H9 (cell line): ENCODE results near the gene CD53. TPM values are rescaled to one million over a fixed set of nuclear protein-coding genes. Genes with fewer than 3 reads are reported as not detected.

Source experiments
- DNase-seq: peaks from one replicate; pipeline ENCODE4 v3.0.0-alpha.2; 2017
- H2AFZ ChIP-seq: one replicate; pipeline ENCODE4 v1.6.1; 2013; ENCODE audit warnings: mild to moderate bottlenecking, low read length, control low read depth, moderate library complexity
- H2AK5ac ChIP-seq: 2 replicates; pipeline ENCODE4 v1.6.1; 2013; ENCODE audit warnings: low read length, control low read depth, mixed read lengths; ENCODE audit not compliant: insufficient read length
- H2BK120ac ChIP-seq: one replicate; pipeline ENCODE4 v1.6.1; 2013; ENCODE audit warnings: low read depth, mild to moderate bottlenecking, low read length, control low read depth, inconsistent platforms; ENCODE audit not compliant: poor library complexity, severe bottlenecking
- H2BK12ac ChIP-seq: 2 replicates; pipeline ENCODE4 v1.6.1; 2013; ENCODE audit warnings: low read length, control low read depth, mixed read lengths, low read depth; ENCODE audit not compliant: insufficient read length
- H2BK15ac ChIP-seq: 2 replicates; pipeline ENCODE4 v1.6.1; 2013; ENCODE audit warnings: low read depth, low read length, control low read depth
- H2BK20ac ChIP-seq: one replicate; pipeline ENCODE4 v1.6.1; 2013; ENCODE audit warnings: low read depth, mild to moderate bottlenecking, low read length, control low read depth, inconsistent platforms; ENCODE audit not compliant: poor library complexity, severe bottlenecking
- H2BK5ac ChIP-seq: 2 replicates; pipeline ENCODE4 v1.6.1; 2013; ENCODE audit warnings: low read length, control low read depth, mixed read lengths; ENCODE audit not compliant: insufficient read length
- H3K14ac ChIP-seq: 2 replicates; pipeline ENCODE4 v1.6.1; 2013; ENCODE audit warnings: low read length, control low read depth; ENCODE audit not compliant: insufficient read depth
- H3K18ac ChIP-seq: 2 replicates; pipeline ENCODE4 v1.6.1; 2013; ENCODE audit warnings: low read depth, mild to moderate bottlenecking, mixed read lengths, low read length, control low read depth; ENCODE audit not compliant: insufficient read length
- H3K23ac ChIP-seq: 2 replicates; pipeline ENCODE4 v1.6.1; 2013; ENCODE audit warnings: low read length, control low read depth, mixed read lengths, low read depth; ENCODE audit not compliant: insufficient read length
- H3K23me2 ChIP-seq: 2 replicates; pipeline ENCODE4 v1.6.1; 2013; ENCODE audit warnings: low read depth, mild to moderate bottlenecking, mixed read lengths, low read length, control low read depth; ENCODE audit not compliant: insufficient read length, poor library complexity, severe bottlenecking
- H3K27ac ChIP-seq: 2 replicates; pipeline ENCODE4 v1.5.1; 2013; ENCODE audit warnings: low read length, control low read depth, mixed read lengths, low read depth; ENCODE audit not compliant: insufficient read length
- H3K27me3 ChIP-seq: 2 replicates; pipeline ENCODE4 v1.6.1; 2013; ENCODE audit warnings: low read length, control low read depth, inconsistent platforms; ENCODE audit not compliant: insufficient read depth
- H3K4ac ChIP-seq: 2 replicates; pipeline ENCODE4 v1.6.1; 2013; ENCODE audit warnings: low read depth, mild to moderate bottlenecking, control low read depth, inconsistent platforms, low read length, moderate library complexity
- H3K4me1 ChIP-seq: 2 replicates; pipeline ENCODE4 v1.6.1; 2013; ENCODE audit warnings: low read length, control low read depth, inconsistent platforms; ENCODE audit not compliant: insufficient read depth
- H3K4me2 ChIP-seq: 2 replicates; pipeline ENCODE4 v1.6.1; 2013; ENCODE audit warnings: low read length, control low read depth, mixed read lengths; ENCODE audit not compliant: insufficient read length, insufficient read depth
- H3K56ac ChIP-seq: 2 replicates; pipeline ENCODE4 v1.6.1; 2013; ENCODE audit warnings: low read depth, mild to moderate bottlenecking, mixed read lengths, low read length, control low read depth; ENCODE audit not compliant: insufficient read length
- H3K79me1 ChIP-seq: 2 replicates; pipeline ENCODE4 v1.6.1; 2013; ENCODE audit warnings: low read depth, mild to moderate bottlenecking, moderate library complexity, low read length, control low read depth, inconsistent platforms; ENCODE audit not compliant: insufficient read depth, poor library complexity, severe bottlenecking
- H3K79me2 ChIP-seq: 2 replicates; pipeline ENCODE4 v1.6.1; 2013; ENCODE audit warnings: low read length, control low read depth, inconsistent platforms; ENCODE audit not compliant: insufficient read depth
- H3K9ac ChIP-seq: 2 replicates; pipeline ENCODE4 v1.6.1; 2013; ENCODE audit warnings: low read length, control low read depth, mixed read lengths; ENCODE audit not compliant: insufficient read length; ENCODE audit errors: extremely low read depth
- H3K9me3 ChIP-seq: one replicate; pipeline ENCODE4 v1.6.1; 2013; ENCODE audit warnings: low read depth, low read length, inconsistent platforms; ENCODE audit not compliant: control insufficient read depth
- H3T11ph ChIP-seq: one replicate; pipeline ENCODE4 v1.6.1; 2013; ENCODE audit warnings: mild to moderate bottlenecking, low read length, control low read depth, inconsistent platforms
- H4K20me1 ChIP-seq: one replicate; pipeline ENCODE4 v1.6.1; 2013; ENCODE audit not compliant: control insufficient read depth, insufficient read length, insufficient read depth
- H4K5ac ChIP-seq: 2 replicates; pipeline ENCODE4 v1.6.1; 2013; ENCODE audit warnings: low read depth, mild to moderate bottlenecking, mixed read lengths, low read length, control low read depth; ENCODE audit not compliant: insufficient read length
- H4K8ac ChIP-seq: replicated peaks from 2 replicates; pipeline ENCODE4 v1.6.1; 2013; ENCODE audit warnings: low read length, control low read depth, mixed read lengths, low read depth; ENCODE audit not compliant: insufficient read length
- H4K91ac ChIP-seq: 2 replicates; pipeline ENCODE4 v1.6.1; 2013; ENCODE audit warnings: low read depth, mild to moderate bottlenecking, moderate library complexity, mixed read lengths, low read length, control low read depth; ENCODE audit not compliant: insufficient read length
- H3K27ac Mint-ChIP-seq, 3 experiments: 2 replicates in 2 of 3; 3 replicates in 1 of 3; pipeline ENCODE4 v1.8.0; 2020 to 2021; ENCODE audit warnings: mixed read lengths in 3 of 3, mild to moderate bottlenecking in 1 of 3, moderate library complexity in 1 of 3
- H3K27me3 Mint-ChIP-seq: 2 replicates; pipeline ENCODE4 v1.8.0; 2021; ENCODE audit warnings: low read depth, mild to moderate bottlenecking, moderate library complexity, mixed read lengths
- H3K36me3 Mint-ChIP-seq, 3 experiments: 2 replicates in 2 of 3; 3 replicates in 1 of 3; pipeline ENCODE4 v1.8.0; 2020 to 2021; ENCODE audit warnings: low read depth in 3 of 3, mixed read lengths in 3 of 3; ENCODE audit not compliant: insufficient read depth in 1 of 3
- H3K4me1 Mint-ChIP-seq, 2 experiments: 2 replicates each; pipeline ENCODE4 v1.8.0; 2020; ENCODE audit warnings: mixed read lengths in 2 of 2
- H3K4me3 Mint-ChIP-seq, 2 experiments: 2 replicates in 1 of 2; 3 replicates in 1 of 2; pipeline ENCODE4 v1.8.0; 2020 to 2021; ENCODE audit warnings: mild to moderate bottlenecking in 2 of 2, mixed read lengths in 2 of 2, moderate library complexity in 1 of 2
- H3K9me3 Mint-ChIP-seq, 2 experiments: 2 replicates in 1 of 2; 3 replicates in 1 of 2; pipeline ENCODE4 v1.8.0; 2020; ENCODE audit warnings: mild to moderate bottlenecking in 2 of 2, mixed read lengths in 2 of 2, moderate library complexity in 1 of 2
- CTCF ChIP-seq: fragments of 200-600 bp; sonication (generic); conservative IDR thresholded peaks from 3 replicates; pipeline ENCODE4 v1.8.0; 2021; ENCODE audit warnings: antibody characterized with exemption, mild to moderate bottlenecking
- WGBS: extraction: QIAGEN DNeasy Blood & Tissue Kit; methylation state at CpG from one replicate; pipeline ENCODE4 v1.1.7; 2013; ENCODE audit warnings: missing lambda C conversion rate, low lambda C conversion rate, mixed read lengths; ENCODE audit not compliant: insufficient read length; ENCODE audit errors: extremely low coverage; 5-methylcytosine and 5-hydroxymethylcytosine counted together
- total RNA-seq: library from RNA; stranded (reverse); gene quantifications from 2 replicates; pipeline ENCODE4 v1.2.1, GENCODE V29; 2021

CD53 gene
- total RNA-seq, 1 experiment from 2014 or later: 0.15 TPM

GRCh38 chr1:110846861-110847260 lies 26.1 kb upstream of the CD53 start:
- H3T11ph ChIP-seq: no peak overlapping the region

More at GRCh38 chr1:110846861-110847260, 26.1 kb upstream of the CD53 start:
- H3K4ac ChIP-seq: no peak overlapping the region
- WGBS: no CpG with 5 or more reads among the region's 4 CpGs
- H3K79me1 ChIP-seq: no peaks in the 10 kb centered on the region
- H2AFZ ChIP-seq: no peak overlapping the region
- H3K36me3 Mint-ChIP-seq: no peaks in the 10 kb centered on the region
- no peak overlapping the region for H4K91ac ChIP-seq
- H3K18ac ChIP-seq: no peak overlapping the region
- H4K8ac ChIP-seq: no peak overlapping the region
- no peak overlapping the region for H2BK5ac ChIP-seq
- H3K27ac Mint-ChIP-seq: no peak overlapping the region
- no peak overlapping the region for H3K56ac ChIP-seq
- H3K27me3 Mint-ChIP-seq: peaks cover 15% of the 10 kb centered on the region
- no peaks in the 10 kb centered on the region for H4K20me1 ChIP-seq
- H3K9me3 ChIP-seq: no peaks in the 10 kb centered on the region
- H3K27me3 ChIP-seq: no peaks in the 10 kb centered on the region
- H3K4me3 Mint-ChIP-seq: no peak overlapping the region
- no peak overlapping the region for H2AK5ac ChIP-seq
- H2BK12ac ChIP-seq: no peak overlapping the region
- no peak overlapping the region for H3K9ac ChIP-seq
- no peaks in the 10 kb centered on the region for H3K79me2 ChIP-seq
- H3K23ac ChIP-seq: no peak overlapping the region
- H3K4me2 ChIP-seq: no peak overlapping the region
- H2BK120ac ChIP-seq: no peak overlapping the region
- no peak overlapping the region for H2BK15ac ChIP-seq
- DNase-seq: no peak
- no peaks in the 10 kb centered on the region for H3K4me1 Mint-ChIP-seq
- no peak overlapping the region for H4K5ac ChIP-seq
- H2BK20ac ChIP-seq: no peak overlapping the region
- H3K9me3 Mint-ChIP-seq: peaks cover 0 to 20% of the 10 kb centered on the region in 2 experiments; a peak in 4 of 5 replicates
- no peak for TF ChIP-seq CTCF
- no peaks in the 10 kb centered on the region for H3K23me2 ChIP-seq
- H3K27ac ChIP-seq: no peak overlapping the region
- no peak overlapping the region for H3K14ac ChIP-seq
- H3K4me1 ChIP-seq: no peaks in the 10 kb centered on the region
